ENCODE measurements around the gene KRT31. TPM values are rescaled to one million over a fixed set of nuclear protein-coding genes. Genes with fewer than 3 reads are reported as not detected.

Gene KRT31
- total and polyA plus RNA-seq, 8 donors = not detected

GRCh38 chr17:41440531-41441033, 43.2 kb upstream of the KRT31 start, which contains the start of gene KRT38:
Gene KRT38 (minus strand): TSS chr17:41440983. CDS start chr17:41440921, 62 bp downstream.
- Histone ChIP-seq H3K36me3 (no peaks in the 10 kb centered on the region), H3K4me3 (no peak within 1 kb of the TSS), H3K27ac (no peak within 1 kb of the TSS), H3K27me3 (peaks cover 3 to 28% of the 10 kb centered on the region in 2 donors), H3K4me1 (no peaks in the 10 kb centered on the region), H3K9me3 (no peaks in the 10 kb centered on the region)
- no peak for TF ChIP-seq CTCF (IDR thresholded peaks at IDR 0.05)
- DNase-seq (no peak), ATAC-seq (no peak)
- intact Hi-C loops (cut with DNase I) = no loop called here

GRCh38 chr17:41439375-41439774, 42.0 kb upstream of the KRT31 start:
- TF ChIP-seq CTCF (IDR thresholded peaks at IDR 0.05) = no peak
- Histone ChIP-seq H3K36me3 (no peaks in the 10 kb centered on the region), H3K27ac (no peak overlapping the region), H3K4me1 (no peaks in the 10 kb centered on the region), H3K4me3 (no peak overlapping the region), H3K9me3 (no peaks in the 10 kb centered on the region), H3K27me3 (peaks cover 3 to 26% of the 10 kb centered on the region in 2 donors)
- ATAC-seq (no peak), DNase-seq (no peak)
- intact Hi-C loops (cut with DNase I) = no loop called here

GRCh38 chr17:41437769-41438168, 40.4 kb upstream of the KRT31 start:
- TF ChIP-seq CTCF (IDR thresholded peaks at IDR 0.05) = no peak
- Histone ChIP-seq H3K9me3 (no peaks in the 10 kb centered on the region), H3K36me3 (no peaks in the 10 kb centered on the region), H3K4me1 (no peaks in the 10 kb centered on the region), H3K27me3 (peaks cover 3 to 12% of the 10 kb centered on the region in 2 donors), H3K27ac (no peak overlapping the region), H3K4me3 (no peak overlapping the region)
- intact Hi-C loops (cut with DNase I) = no loop called here
- DNase-seq (no peak), ATAC-seq (no peak)

- H3K4me3 ChIP-seq = no peak overlapping the region
- H3K4me1 ChIP-seq = no peaks in the 10 kb centered on the region
- ATAC-seq (no peak), DNase-seq (no peak)
- no peak for TF ChIP-seq CTCF (IDR thresholded peaks at IDR 0.05)
- H3K36me3 ChIP-seq = no peaks in the 10 kb centered on the region
- no peaks in the 10 kb centered on the region for H3K9me3 ChIP-seq
- H3K27me3 ChIP-seq = peaks cover 3 to 7% of the 10 kb centered on the region in 2 donors
- H3K27ac ChIP-seq = no peak overlapping the region
- intact Hi-C loops (cut with DNase I) = no loop called here
Measured at GRCh38 chr17:41437254-41437653, 39.8 kb upstream of the KRT31 start.

GRCh38 chr17:41434415-41434814, 37.0 kb upstream of the KRT31 start:
- intact Hi-C loops (cut with DNase I) = no loop called here
- Histone ChIP-seq H3K9me3 (no peaks in the 10 kb centered on the region), H3K4me1 (no peaks in the 10 kb centered on the region), H3K27ac (no peak overlapping the region), H3K4me3 (no peak overlapping the region), H3K27me3 (peaks cover 3 to 4% of the 10 kb centered on the region in 2 donors), H3K36me3 (no peaks in the 10 kb centered on the region)
- no peak for TF ChIP-seq CTCF (IDR thresholded peaks at IDR 0.05)
- DNase-seq (no peak), ATAC-seq (no peak)

Measured in left lung (tissue), 10 donors.